ENCODE measurements around the gene ATP10B. TPM values are rescaled to one million over a fixed set of nuclear protein-coding genes. Genes with fewer than 3 reads are reported as not detected.

The ATP10B gene
- total RNA-seq, 5 donors from 2014 or later (not counting 1 experiment from before 2014, with no cell fraction given): 0.07 to 0.12 (median 0.09) TPM; not detected in 2

- Mint-ChIP-seq H3K36me3 (no peaks in the 10 kb centered on the region), H3K9me3 (no peaks in the 10 kb centered on the region), H3K27me3 (no peaks in the 10 kb centered on the region), H3K4me3 (no peak overlapping the region), H3K4me1 (no peaks in the 10 kb centered on the region), H3K27ac (no peak overlapping the region)
- POLR2A ChIA-PET: no interaction called here
- ATAC-seq (replicated peaks in 1 of 4): no peak
- WGBS (ENCODE audit: insufficient coverage): 86% methylated on average over 5 of the region's 6 CpGs
- Histone ChIP-seq H3K9me3 (no peaks in the 10 kb centered on the region), H3K27ac (ENCODE audit: low read length) (no peak overlapping the region), H3K4me3 (ENCODE audit: control insufficient read depth in 1 of 2, extremely low read depth in 1 of 2, low read length in 1 of 2) (no peak overlapping the region), H3K27me3 (replicated peaks in 1 of 2; ENCODE audit: control insufficient read depth in 2 of 2, extremely low read depth in 1 of 2, insufficient read depth in 2 of 2, low read length in 1 of 2) (no peaks in the 10 kb centered on the region), H3K4me1 (ENCODE audit: control insufficient read depth in 1 of 2, extremely low read depth in 1 of 2, insufficient read depth in 2 of 2, low read length in 2 of 2) (no peaks in the 10 kb centered on the region), H3K36me3 (ENCODE audit: control insufficient read depth in 2 of 2, extremely low read depth in 1 of 2, insufficient read depth in 1 of 2, low read length in 1 of 2) (no peaks in the 10 kb centered on the region)
- no peak for DNase-seq
- CTCF ChIA-PET: no interaction called here
Measured at GRCh38 chr5:160520609-160521391, 331.2 kb downstream of the ATP10B start.

DNA sequence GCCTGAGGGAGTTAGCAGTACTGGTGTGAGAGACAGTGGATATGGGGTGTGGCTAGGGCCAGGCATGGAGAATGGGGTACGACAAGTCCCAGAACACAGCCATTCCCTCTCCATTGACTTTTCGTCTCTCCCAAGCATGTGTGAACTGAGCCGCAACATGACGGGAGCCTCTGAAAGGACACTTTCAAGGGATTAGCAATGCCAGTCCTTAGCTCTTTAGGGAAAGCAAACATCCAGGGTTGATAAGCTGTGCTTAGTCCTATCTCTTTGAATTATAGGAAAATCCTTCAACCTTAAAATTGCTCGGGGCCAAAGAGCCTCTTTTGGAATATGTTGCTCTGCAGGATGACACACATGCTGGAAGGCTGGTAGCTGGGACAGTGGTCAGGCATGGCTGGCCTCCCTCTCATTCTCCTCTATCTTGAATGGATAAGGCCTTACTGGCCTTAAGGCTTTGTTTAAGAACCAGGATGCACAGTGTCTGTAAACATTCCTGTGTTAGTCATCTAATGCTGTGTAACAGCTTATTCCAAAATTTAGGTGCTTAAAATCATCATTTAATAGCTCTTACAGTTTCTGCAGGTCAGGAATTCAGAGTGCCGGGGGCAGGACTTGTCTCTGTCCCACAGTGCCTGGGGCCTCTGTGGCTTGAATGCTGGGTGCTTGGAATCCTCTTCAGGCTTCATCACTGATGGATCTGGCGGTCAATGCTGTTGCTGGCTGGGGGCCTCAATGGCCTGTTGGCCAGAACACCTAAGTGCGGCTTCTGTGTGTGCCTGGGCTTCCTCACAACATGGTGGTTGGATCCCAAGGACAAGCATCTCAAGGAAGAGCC, 335.1 kb downstream of the ATP10B start:
- H3K27me3 ChIP-seq (replicated peaks in 1 of 2; ENCODE audit: control insufficient read depth in 2 of 2, extremely low read depth in 1 of 2, insufficient read depth in 2 of 2, low read length in 1 of 2): no peaks in the 10 kb centered on the region
- 97% methylated on average over 5 of the region's 8 CpGs for WGBS (ENCODE audit: insufficient coverage)
- H3K9me3 ChIP-seq: no peaks in the 10 kb centered on the region
- H3K36me3 Mint-ChIP-seq: no peaks in the 10 kb centered on the region
- H3K27ac ChIP-seq (ENCODE audit: low read length): no peak overlapping the region
- ChIA-PET POLR2A (no interaction called here), CTCF (no interaction called here)
- no peaks in the 10 kb centered on the region for H3K9me3 Mint-ChIP-seq
- peaks cover 3 to 5% of the 10 kb centered on the region in 2 donors for H3K27me3 Mint-ChIP-seq
- H3K4me3 ChIP-seq (ENCODE audit: control insufficient read depth in 1 of 2, extremely low read depth in 1 of 2, low read length in 1 of 2): no peak overlapping the region
- no peak overlapping the region for H3K27ac Mint-ChIP-seq
- no peak overlapping the region for H3K4me3 Mint-ChIP-seq
- no peaks in the 10 kb centered on the region for H3K4me1 ChIP-seq (ENCODE audit: control insufficient read depth in 1 of 2, extremely low read depth in 1 of 2, insufficient read depth in 2 of 2, low read length in 2 of 2)
- no peaks in the 10 kb centered on the region for H3K36me3 ChIP-seq (ENCODE audit: control insufficient read depth in 2 of 2, extremely low read depth in 1 of 2, insufficient read depth in 1 of 2, low read length in 1 of 2)
- ATAC-seq (replicated peaks in 1 of 4): no peak
- H3K4me1 Mint-ChIP-seq: no peaks in the 10 kb centered on the region
- no peak for DNase-seq

GRCh38 chr5:160514866-160515265, 337.1 kb downstream of the ATP10B start:
- Mint-ChIP-seq H3K36me3 (no peaks in the 10 kb centered on the region), H3K9me3 (no peaks in the 10 kb centered on the region), H3K27ac (no peak overlapping the region), H3K27me3 (peaks cover 3 to 9% of the 10 kb centered on the region in 2 donors), H3K4me1 (no peaks in the 10 kb centered on the region), H3K4me3 (no peak overlapping the region)
- Histone ChIP-seq H3K4me1 (ENCODE audit: control insufficient read depth in 1 of 2, extremely low read depth in 1 of 2, insufficient read depth in 2 of 2, low read length in 2 of 2) (no peaks in the 10 kb centered on the region), H3K9me3 (no peaks in the 10 kb centered on the region), H3K4me3 (ENCODE audit: control insufficient read depth in 1 of 2, extremely low read depth in 1 of 2, low read length in 1 of 2) (no peak overlapping the region), H3K27ac (ENCODE audit: low read length) (no peak overlapping the region), H3K36me3 (ENCODE audit: control insufficient read depth in 2 of 2, extremely low read depth in 1 of 2, insufficient read depth in 1 of 2, low read length in 1 of 2) (no peaks in the 10 kb centered on the region), H3K27me3 (replicated peaks in 1 of 2; ENCODE audit: control insufficient read depth in 2 of 2, extremely low read depth in 1 of 2, insufficient read depth in 2 of 2, low read length in 1 of 2) (peaks cover 0 to 3% of the 10 kb centered on the region in 2 experiments)
- 86% methylated on average over 1 of the region's 3 CpGs for WGBS (ENCODE audit: insufficient coverage)
- DNase-seq: no peak
- ATAC-seq (replicated peaks in 1 of 4): no peak
- CTCF ChIA-PET: no interaction called here
- POLR2A ChIA-PET: no interaction called here

GRCh38 chr5:160514191-160514590, 337.8 kb downstream of the ATP10B start:
- H3K4me3 ChIP-seq (ENCODE audit: control insufficient read depth in 1 of 2, extremely low read depth in 1 of 2, low read length in 1 of 2): no peak overlapping the region
- POLR2A ChIA-PET: no interaction called here
- CTCF ChIA-PET: no interaction called here
- Mint-ChIP-seq H3K27me3 (peaks cover 3 to 9% of the 10 kb centered on the region in 2 donors), H3K27ac (no peak overlapping the region), H3K4me1 (peaks cover 2% of the 10 kb centered on the region in 3 donors), H3K9me3 (no peaks in the 10 kb centered on the region), H3K4me3 (no peak overlapping the region), H3K36me3 (no peaks in the 10 kb centered on the region)
- ATAC-seq (replicated peaks in 1 of 4) (no peak), DNase-seq (no peak)
- no peak overlapping the region for H3K27ac ChIP-seq (ENCODE audit: low read length)
- no peaks in the 10 kb centered on the region for H3K9me3 ChIP-seq
- H3K4me1 ChIP-seq (ENCODE audit: control insufficient read depth in 1 of 2, extremely low read depth in 1 of 2, insufficient read depth in 2 of 2, low read length in 2 of 2): no peaks in the 10 kb centered on the region
- 86% methylated on average over 2 of the region's 2 CpGs for WGBS (ENCODE audit: insufficient coverage)
- H3K27me3 ChIP-seq (replicated peaks in 1 of 2; ENCODE audit: control insufficient read depth in 2 of 2, extremely low read depth in 1 of 2, insufficient read depth in 2 of 2, low read length in 1 of 2): peaks cover 0 to 3% of the 10 kb centered on the region in 2 experiments
- no peaks in the 10 kb centered on the region for H3K36me3 ChIP-seq (ENCODE audit: control insufficient read depth in 2 of 2, extremely low read depth in 1 of 2, insufficient read depth in 1 of 2, low read length in 1 of 2)

DNA sequence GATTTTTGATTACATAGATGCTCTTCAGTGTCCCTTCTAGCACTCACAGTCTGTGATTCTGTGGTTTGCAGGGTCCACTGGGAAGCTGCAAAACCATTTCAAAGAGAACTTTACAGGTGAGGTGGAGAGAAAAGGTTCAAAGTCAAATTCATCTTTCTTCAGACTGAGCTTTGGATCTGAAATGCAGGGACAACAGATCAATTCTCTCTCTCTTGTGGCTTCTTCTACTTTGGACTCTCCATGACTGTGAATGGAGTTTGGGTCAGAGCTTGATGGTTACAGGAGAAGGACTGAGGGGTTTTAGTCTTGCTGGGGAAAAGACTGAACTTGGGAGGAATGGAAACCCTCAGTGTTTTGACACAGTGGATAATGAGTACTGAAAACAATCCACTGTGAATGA, 338.5 kb downstream of the ATP10B start:
- Mint-ChIP-seq H3K27ac (no peak overlapping the region), H3K36me3 (no peaks in the 10 kb centered on the region), H3K4me3 (no peak overlapping the region), H3K27me3 (peaks cover 3 to 9% of the 10 kb centered on the region in 2 donors), H3K4me1 (peaks cover 8 to 9% (median 9%) of the 10 kb centered on the region in 3 donors), H3K9me3 (no peaks in the 10 kb centered on the region)
- Histone ChIP-seq H3K4me1 (ENCODE audit: control insufficient read depth in 1 of 2, extremely low read depth in 1 of 2, insufficient read depth in 2 of 2, low read length in 2 of 2) (no peaks in the 10 kb centered on the region), H3K4me3 (ENCODE audit: control insufficient read depth in 1 of 2, extremely low read depth in 1 of 2, low read length in 1 of 2) (no peak overlapping the region), H3K9me3 (no peaks in the 10 kb centered on the region), H3K27me3 (replicated peaks in 1 of 2; ENCODE audit: control insufficient read depth in 2 of 2, extremely low read depth in 1 of 2, insufficient read depth in 2 of 2, low read length in 1 of 2) (peaks cover 0 to 3% of the 10 kb centered on the region in 2 experiments), H3K27ac (ENCODE audit: low read length) (no peak overlapping the region), H3K36me3 (ENCODE audit: control insufficient read depth in 2 of 2, extremely low read depth in 1 of 2, insufficient read depth in 1 of 2, low read length in 1 of 2) (no peaks in the 10 kb centered on the region)
- ChIA-PET POLR2A (interaction anchor here in 1 of 2 donors (0.6 kb wide), 1 partner anchor 13 kb away, joined by 8 read pairs; no protein-coding TSS in a partner anchor), CTCF (no interaction called here)
- DNase-seq (no peak), ATAC-seq (replicated peaks in 1 of 4) (no peak)

All from T-cell (primary cell).